Calu3 (cell line): ENCODE results near the gene TM4SF5. TPM values are rescaled to one million over a fixed set of nuclear protein-coding genes. Genes with fewer than 3 reads are reported as not detected.

Source experiments
- BruUV-seq: library from RNA; stranded (reverse); fragments of 400-500 nt; replicated peaks from 2 replicates; lab custom pipeline; 2021; lab: Mats Ljungman, UMichigan
- CTCF ChIA-PET: fragments of 300-600 bp; sonication (Branson Sonifier 250); formaldehyde crosslinking; loops from one replicate; lab custom pipeline; 2022; ENCODE audit warnings: antibody characterized with exemption; lab: Charles Lee
- DNase-seq: peaks from one replicate; pipeline ENCODE4 v3.0.0; 2022
- H3K27ac Mint-ChIP-seq: one replicate; pipeline ENCODE4 v1.8.0; 2022; ENCODE audit warnings: mixed read lengths; ENCODE audit not compliant: unreplicated experiment
- H3K27me3 Mint-ChIP-seq: one replicate; pipeline ENCODE4 v1.8.0; 2022; ENCODE audit warnings: mixed read lengths; ENCODE audit not compliant: unreplicated experiment
- H3K36me3 Mint-ChIP-seq: one replicate; pipeline ENCODE4 v1.8.0; 2022; ENCODE audit warnings: mild to moderate bottlenecking, moderate library complexity, mixed read lengths; ENCODE audit not compliant: insufficient read depth, unreplicated experiment
- H3K4me1 Mint-ChIP-seq: one replicate; pipeline ENCODE4 v1.8.0; 2022; ENCODE audit warnings: mild to moderate bottlenecking, low read depth, mixed read lengths; ENCODE audit not compliant: unreplicated experiment
- H3K4me3 Mint-ChIP-seq: one replicate; pipeline ENCODE4 v1.8.0; 2022; ENCODE audit warnings: mild to moderate bottlenecking, low read depth, moderate library complexity, mixed read lengths; ENCODE audit not compliant: unreplicated experiment
- H3K9me3 Mint-ChIP-seq: one replicate; pipeline ENCODE4 v1.8.0; 2022; ENCODE audit warnings: low read depth, mixed read lengths; ENCODE audit not compliant: unreplicated experiment
- intact Hi-C: fragments of 100-400 bp; cut with micrococcal nuclease; formaldehyde crosslinking; loops from one replicate; pipeline ENCODE4 v1.10.0; 2022; ENCODE audit not compliant: unreplicated experiment
- total RNA-seq: library from RNA; stranded (reverse); gene quantifications from 2 replicates; pipeline ENCODE4 v1.2.3, GENCODE V29; 2022
- TF ChIP-seq, protein P1 (sequence below): fragments of 200-600 bp; IDR thresholded peaks from one replicate; pipeline ENCODE4 v1.8.0; 2022; ENCODE audit warnings: antibody characterized with exemption; ENCODE audit not compliant: unreplicated experiment

TM4SF5 gene
- total RNA-seq, 1 experiment from 2014 or later, result 0.54 TPM

GRCh38 chr17:4780325-4780955 lies 8.8 kb downstream of the TM4SF5 start:
- TF ChIP-seq, protein P1, sequence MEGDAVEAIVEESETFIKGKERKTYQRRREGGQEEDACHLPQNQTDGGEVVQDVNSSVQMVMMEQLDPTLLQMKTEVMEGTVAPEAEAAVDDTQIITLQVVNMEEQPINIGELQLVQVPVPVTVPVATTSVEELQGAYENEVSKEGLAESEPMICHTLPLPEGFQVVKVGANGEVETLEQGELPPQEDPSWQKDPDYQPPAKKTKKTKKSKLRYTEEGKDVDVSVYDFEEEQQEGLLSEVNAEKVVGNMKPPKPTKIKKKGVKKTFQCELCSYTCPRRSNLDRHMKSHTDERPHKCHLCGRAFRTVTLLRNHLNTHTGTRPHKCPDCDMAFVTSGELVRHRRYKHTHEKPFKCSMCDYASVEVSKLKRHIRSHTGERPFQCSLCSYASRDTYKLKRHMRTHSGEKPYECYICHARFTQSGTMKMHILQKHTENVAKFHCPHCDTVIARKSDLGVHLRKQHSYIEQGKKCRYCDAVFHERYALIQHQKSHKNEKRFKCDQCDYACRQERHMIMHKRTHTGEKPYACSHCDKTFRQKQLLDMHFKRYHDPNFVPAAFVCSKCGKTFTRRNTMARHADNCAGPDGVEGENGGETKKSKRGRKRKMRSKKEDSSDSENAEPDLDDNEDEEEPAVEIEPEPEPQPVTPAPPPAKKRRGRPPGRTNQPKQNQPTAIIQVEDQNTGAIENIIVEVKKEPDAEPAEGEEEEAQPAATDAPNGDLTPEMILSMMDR, result no peak
- H3K36me3 Mint-ChIP-seq, result no peaks in the 10 kb centered on the region

GRCh38 chr17:4782652-4783051 lies 11.0 kb downstream of the TM4SF5 start:
- no peak overlapping the region for H3K27ac Mint-ChIP-seq

More at GRCh38 chr17:4780325-4780955, 8.8 kb downstream of the TM4SF5 start:
- no peak for DNase-seq
- no peaks in the 10 kb centered on the region for H3K4me1 Mint-ChIP-seq
- H3K27me3 Mint-ChIP-seq, result peaks cover 18% of the 10 kb centered on the region
- H3K4me3 Mint-ChIP-seq, result no peak overlapping the region
- no TSS peak for BruUV-seq
- H3K27ac Mint-ChIP-seq, result no peak overlapping the region
- CTCF ChIA-PET, result interaction anchor here (2.0 kb wide), 1 partner anchor 10 kb away, joined by 6 read pairs; no protein-coding TSS in a partner anchor
- intact Hi-C loops, result no loop called here
- H3K9me3 Mint-ChIP-seq, result no peaks in the 10 kb centered on the region

GRCh38 chr17:4785311-4786105 lies 13.8 kb downstream of the TM4SF5 start:
- Mint-ChIP-seq H3K27me3 (no peaks in the 10 kb centered on the region), H3K9me3 (no peaks in the 10 kb centered on the region), H3K36me3 (peaks cover 27% of the 10 kb centered on the region), H3K4me3 (no peak overlapping the region), H3K27ac (no peak overlapping the region), H3K4me1 (peaks cover 16% of the 10 kb centered on the region)
- CTCF ChIA-PET, result no interaction called here
- intact Hi-C loops, result loop anchor here (5.0 kb wide), 1 partner anchor 117 kb away; the partner anchor contains the start of gene CHRNE
- no TSS peak for BruUV-seq
- no peak for DNase-seq
- TF ChIP-seq, protein P1, result no peak

More at GRCh38 chr17:4782652-4783051, 11.0 kb downstream of the TM4SF5 start:
- TF ChIP-seq, protein P1, result no peak
- intact Hi-C loops, result no loop called here
- no TSS peak for BruUV-seq
- no peak overlapping the region for H3K4me3 Mint-ChIP-seq
- peaks cover 18% of the 10 kb centered on the region for H3K27me3 Mint-ChIP-seq
- no peak for DNase-seq
- no peaks in the 10 kb centered on the region for H3K9me3 Mint-ChIP-seq
- CTCF ChIA-PET, result no interaction called here
- H3K36me3 Mint-ChIP-seq, result no peaks in the 10 kb centered on the region
- H3K4me1 Mint-ChIP-seq, result no peaks in the 10 kb centered on the region

- TF ChIP-seq, protein P1, result no peak
- H3K4me3 Mint-ChIP-seq, result peak within 1 kb of the TSS; percentile 87
- no peak for DNase-seq
- H3K27ac Mint-ChIP-seq, result no peak within 1 kb of the TSS
- H3K36me3 Mint-ChIP-seq, result peaks cover 30% of the 10 kb centered on the region
- H3K4me1 Mint-ChIP-seq, result peaks cover 16% of the 10 kb centered on the region
- CTCF ChIA-PET, result no interaction called here
- intact Hi-C loops, result loop anchor here (5.0 kb wide), 1 partner anchor 116 kb away; the partner anchor contains the start of gene CHRNE
- H3K9me3 Mint-ChIP-seq, result no peaks in the 10 kb centered on the region
- BruUV-seq, result no TSS peak
- no peaks in the 10 kb centered on the region for H3K27me3 Mint-ChIP-seq
These were observed 14.4 kb downstream of the TM4SF5 start, which contains the start of gene VMO1 for GRCh38 chr17:4786106-4786511. VMO1 (minus strand) TSS chr17:4786364; CDS start chr17:4786352, 12 bp downstream.
